GM12892 (cell line): ENCODE data around the gene APLP2. TPM values are rescaled to one million over a fixed set of nuclear protein-coding genes. Genes with fewer than 3 reads are reported as not detected.
"Not testable (repeated sequence)": the region's sequence is repeated elsewhere in the genome, so short reads cannot be mapped to it uniquely, and the experiment has no call there.

Experiments
- DNase-seq: peaks from one replicate; pipeline ENCODE4 v3.0.0; 2011; ENCODE audit not compliant: insufficient read length
- FAIRE-seq: peaks from 2 replicates; lab custom pipeline; 2011; peaks lifted over from hg19 to GRCh38; lab: Jason Lieb, UNC
- POLR2A ChIP-seq: IDR thresholded peaks from 2 replicates; pipeline ENCODE4 v1.6.1; 2011; ENCODE audit warnings: low read depth, low read length, control low read depth
- POLR2AphosphoS5 ChIP-seq: IDR thresholded peaks from 2 replicates; pipeline ENCODE4 v1.6.1; 2011; ENCODE audit warnings: low read depth, low read length, control low read depth
- TAF1 ChIP-seq: IDR thresholded peaks from 2 replicates; pipeline ENCODE4 v1.6.1; 2011; ENCODE audit warnings: low read depth, mild to moderate bottlenecking, control low read depth, low read length, borderline replicate concordance
- polyA plus RNA-seq: library from polyadenylated mRNA; unstranded; fragments of >200 nt; gene quantifications from one replicate; pipeline ENCODE4 v1.2.1, GENCODE V29; 2012; ENCODE audit warnings: missing spikeins, inconsistent platforms; ENCODE audit not compliant: missing spikeins

The APLP2 gene
- polyA plus RNA-seq = 10.4 TPM

GRCh38 chr11:130069659-130070108 lies at the start of gene APLP2:
Gene APLP2, plus strand, starts transcription at chr11:130069894. Its CDS starts 84 bp downstream, at chr11:130069978.
- peak; percentile 98 for FAIRE-seq
- peak; percentile 84 for DNase-seq
- TF ChIP-seq POLR2AphosphoS5 (peak; percentile 83; the same call in 1 of the 2 replicates), POLR2A (peak; percentile 90), TAF1 (peak; percentile 94)

GRCh38 chr11:130020323-130020722 lies 49.4 kb upstream of the APLP2 start:
- TF ChIP-seq TAF1 (no peak), POLR2AphosphoS5 (no peak), POLR2A (no peak)
- no peak for DNase-seq
- FAIRE-seq = no peak

GRCh38 chr11:130021606-130022005 lies 48.1 kb upstream of the APLP2 start:
- FAIRE-seq, DNase-seq: not testable (repeated sequence)

- no peak for DNase-seq
- FAIRE-seq = no peak
- no peak for TF ChIP-seq POLR2A
- no peak for TF ChIP-seq POLR2AphosphoS5
- no peak for TF ChIP-seq TAF1
Observed at GRCh38 chr11:130022799-130023198, 46.9 kb upstream of the APLP2 start.

GRCh38 chr11:130023204-130023603 lies 46.5 kb upstream of the APLP2 start:
- FAIRE-seq = peak; percentile 85
- DNase-seq = no peak
- TF ChIP-seq POLR2AphosphoS5 (no peak), POLR2A (no peak), TAF1 (no peak)

- no peak for TF ChIP-seq POLR2AphosphoS5
- no peak for TF ChIP-seq POLR2A
- no peak for TF ChIP-seq TAF1
- no peak for FAIRE-seq
- DNase-seq = no peak
Observed at GRCh38 chr11:130024361-130024760, 45.3 kb upstream of the APLP2 start.

GRCh38 chr11:130025371-130025770 lies 44.3 kb upstream of the APLP2 start:
- FAIRE-seq = no peak
- TF ChIP-seq POLR2A = no peak
- DNase-seq = no peak

- TF ChIP-seq POLR2AphosphoS5 (no peak), TAF1 (no peak), POLR2A (no peak)
- FAIRE-seq (no peak), DNase-seq (no peak)
Observed at GRCh38 chr11:130029137-130029536, 40.6 kb upstream of the APLP2 start.

GRCh38 chr11:130031056-130031455 lies 38.6 kb upstream of the APLP2 start:
- no peak for TF ChIP-seq TAF1
- no peak for TF ChIP-seq POLR2A
- TF ChIP-seq POLR2AphosphoS5 = no peak
- no peak for DNase-seq
- FAIRE-seq = no peak

- FAIRE-seq = no peak
- no peak for TF ChIP-seq POLR2A
- TF ChIP-seq TAF1 = no peak
- TF ChIP-seq POLR2AphosphoS5 = no peak
- DNase-seq = no peak
Observed at GRCh38 chr11:130031945-130032344, 37.7 kb upstream of the APLP2 start.

GRCh38 chr11:130032931-130033330 lies 36.8 kb upstream of the APLP2 start:
- DNase-seq (no peak), FAIRE-seq (no peak)
- TF ChIP-seq POLR2A (no peak), POLR2AphosphoS5 (no peak), TAF1 (no peak)

- TF ChIP-seq TAF1 (no peak), POLR2A (no peak), POLR2AphosphoS5 (no peak)
- FAIRE-seq (no peak), DNase-seq (no peak)
Observed at GRCh38 chr11:130034236-130034635, 35.5 kb upstream of the APLP2 start.

GRCh38 chr11:130037058-130037457 lies 32.6 kb upstream of the APLP2 start:
- FAIRE-seq (no peak), DNase-seq (no peak)
- TF ChIP-seq POLR2AphosphoS5 (no peak), POLR2A (no peak), TAF1 (no peak)
